SU-DHL-6 (cell line): ENCODE results near the gene FBXW5.
A peak's percentile ranks its signal among the peaks of the same experiment; 100 is the strongest.

Experiments
- H2AFZ ChIP-seq: fragments of 200-600 bp; sonication (generic); 2 replicates; pipeline ENCODE4 v1.6.1; 2014; ENCODE audit warnings: low read depth, mild to moderate bottlenecking, moderate library complexity, mixed read lengths, antibody characterized with exemption, low read length; ENCODE audit not compliant: severe bottlenecking
- H3F3A ChIP-seq: fragments of 200-600 bp; shearing (Covaris generic); 2 replicates; pipeline ENCODE4 v1.6.0; 2016; ENCODE audit warnings: antibody characterized with exemption, mild to moderate bottlenecking; ENCODE audit not compliant: insufficient read depth
- H3K27ac ChIP-seq: fragments of 200-600 bp; sonication (generic); 2 replicates; pipeline ENCODE4 v1.5.1; 2016; ENCODE audit warnings: low read depth, mild to moderate bottlenecking, low read length, moderate library complexity, mixed read lengths
- H3K27me3 ChIP-seq: fragments of 200-600 bp; sonication (generic), shearing (Covaris generic); 2 replicates; pipeline ENCODE4 v1.6.0; 2014; ENCODE audit warnings: mild to moderate bottlenecking, low read length
- H3K36me3 ChIP-seq: fragments of 200-600 bp; sonication (generic); 2 replicates; pipeline ENCODE4 v1.6.1; 2014; ENCODE audit warnings: mild to moderate bottlenecking, low read length, mixed read lengths
- H3K4me2 ChIP-seq: fragments of 300-600, 200-600 bp; shearing (Covaris generic), sonication (generic); 2 replicates; pipeline ENCODE4 v1.6.0; 2014; ENCODE audit warnings: low read length, low read depth, mild to moderate bottlenecking; ENCODE audit not compliant: poor library complexity, severe bottlenecking
- H3K4me3 ChIP-seq: fragments of 200-600 bp; sonication (generic); 2 replicates; pipeline ENCODE4 v1.5.1; 2014; ENCODE audit warnings: antibody characterized with exemption, low read length, mild to moderate bottlenecking, mixed read lengths; ENCODE audit not compliant: insufficient read depth, poor library complexity, severe bottlenecking
- H3K79me2 ChIP-seq: fragments of 200-600 bp; sonication (generic); 2 replicates; pipeline ENCODE4 v1.6.1; 2014; ENCODE audit warnings: mild to moderate bottlenecking, low read length, moderate library complexity; ENCODE audit not compliant: insufficient read depth
- H3K9ac ChIP-seq: fragments of 200-600 bp; sonication (generic); 2 replicates; pipeline ENCODE4 v1.7.0; 2014; ENCODE audit warnings: mild to moderate bottlenecking, low read length
- H3K9me2 ChIP-seq: fragments of 200-600 bp; sonication (generic); replicated peaks from 2 replicates; pipeline ENCODE4 v1.6.1; 2014; ENCODE audit warnings: low read length; ENCODE audit not compliant: insufficient read depth
- H3K9me3 ChIP-seq: fragments of 200-600 bp; sonication (generic); 2 replicates; pipeline ENCODE4 v1.6.1; 2014; ENCODE audit warnings: low read length, mixed read lengths; ENCODE audit not compliant: insufficient read depth
- H4K20me1 ChIP-seq: fragments of 200-600 bp; sonication (generic); 2 replicates; pipeline ENCODE4 v1.6.1; 2014; ENCODE audit warnings: low read depth, mild to moderate bottlenecking, antibody characterized with exemption, low read length, moderate library complexity, mixed read lengths
- CTCF ChIP-seq: fragments of 200-600 bp; sonication (generic); IDR thresholded peaks from one replicate; pipeline ENCODE4 v1.5.1; 2017; ENCODE audit warnings: antibody characterized with exemption, mild to moderate bottlenecking, low read length, moderate library complexity; ENCODE audit not compliant: insufficient read depth, poor library complexity, severe bottlenecking
- EZH2phosphoT487 ChIP-seq: fragments of 200-600 bp; sonication (generic), shearing (Covaris generic); conservative IDR thresholded peaks from 2 replicates; pipeline ENCODE4 v1.6.1; 2018; ENCODE audit warnings: mild to moderate bottlenecking, antibody characterized with exemption, low read length, moderate library complexity, mixed read lengths

The FBXW5 gene

GRCh38 chr9:136944519-136945332 lies at the start of gene FBXW5, which contains the start of gene C8G:
Gene FBXW5, minus strand, starts transcription at chr9:136944738. Its CDS starts 655 bp downstream, at chr9:136944083.
Gene C8G, plus strand, starts transcription at chr9:136945243. Its CDS starts 78 bp downstream, at chr9:136945321.
- H3K9ac ChIP-seq = peak within 1 kb of the TSS; percentile 94
- no peak for TF ChIP-seq EZH2phosphoT487
- TF ChIP-seq CTCF = peak; percentile 90
- H2AFZ ChIP-seq = no peak within 1 kb of the TSS
- peak within 1 kb of the TSS; percentile 88 for H3K4me3 ChIP-seq
- no peaks in the 10 kb centered on the region for H3K27me3 ChIP-seq
- H3K9me2 ChIP-seq = no peaks in the 10 kb centered on the region
- no peaks in the 10 kb centered on the region for H4K20me1 ChIP-seq
- H3K9me3 ChIP-seq = no peaks in the 10 kb centered on the region
- peak within 1 kb of the TSS; percentile 69 for H3K27ac ChIP-seq
- H3K4me2 ChIP-seq = peak within 1 kb of the TSS; percentile 57
- peaks cover 8% of the 10 kb centered on the region for H3K79me2 ChIP-seq
- H3K36me3 ChIP-seq = no peaks in the 10 kb centered on the region
- H3F3A ChIP-seq = no peaks in the 10 kb centered on the region

- no peaks in the 10 kb centered on the region for H3K27me3 ChIP-seq
- H3K79me2 ChIP-seq = no peaks in the 10 kb centered on the region
- peak overlapping the region; percentile 66 for H3K4me3 ChIP-seq
- no peaks in the 10 kb centered on the region for H3F3A ChIP-seq
- no peaks in the 10 kb centered on the region for H4K20me1 ChIP-seq
- H3K9ac ChIP-seq = peak overlapping the region; percentile 89
- peak overlapping the region; percentile 86 for H2AFZ ChIP-seq
- H3K27ac ChIP-seq = peak overlapping the region; percentile 60
- peak overlapping the region; percentile 88 for H3K4me2 ChIP-seq
- TF ChIP-seq EZH2phosphoT487 (no peak), CTCF (no peak)
- no peaks in the 10 kb centered on the region for H3K9me3 ChIP-seq
- H3K36me3 ChIP-seq = no peaks in the 10 kb centered on the region
- H3K9me2 ChIP-seq = no peaks in the 10 kb centered on the region
Observed at GRCh38 chr9:136992819-136993369, 48.4 kb upstream of the FBXW5 start.

GRCh38 chr9:136991993-136992818 lies 47.7 kb upstream of the FBXW5 start, which contains the start of gene PAXX:
Gene PAXX, plus strand, starts transcription at chr9:136992422. Its CDS starts 22 bp downstream, at chr9:136992444.
- no peaks in the 10 kb centered on the region for H3K9me3 ChIP-seq
- no peaks in the 10 kb centered on the region for H3K36me3 ChIP-seq
- TF ChIP-seq EZH2phosphoT487 (no peak), CTCF (no peak)
- H3K9ac ChIP-seq = peak within 1 kb of the TSS; percentile 89
- H4K20me1 ChIP-seq = no peaks in the 10 kb centered on the region
- peak within 1 kb of the TSS; percentile 86 for H2AFZ ChIP-seq
- no peaks in the 10 kb centered on the region for H3K9me2 ChIP-seq
- H3K27ac ChIP-seq = peak within 1 kb of the TSS; percentile 60
- H3K79me2 ChIP-seq = no peaks in the 10 kb centered on the region
- no peaks in the 10 kb centered on the region for H3F3A ChIP-seq
- H3K4me3 ChIP-seq = peak within 1 kb of the TSS; percentile 66
- no peaks in the 10 kb centered on the region for H3K27me3 ChIP-seq
- peak within 1 kb of the TSS; percentile 88 for H3K4me2 ChIP-seq
